Measurements from ENCODE around the gene HHATL. TPM values are rescaled to one million over a fixed set of nuclear protein-coding genes. Genes with fewer than 3 reads are reported as not detected.

HHATL gene
- total and polyA plus RNA-seq, 2 of the 8 experiments (the other 6 are each of a cell fraction or from before 2014, with no cell fraction given), result 0.18 TPM; not detected in 1

- TF ChIP-seq SRF (IDR thresholded peaks at IDR 0.05; ENCODE audit: low read depth, low read length) (no peak), EP300 (IDR thresholded peaks at IDR 0.05; ENCODE audit: borderline replicate concordance in 1 of 2, low read depth in 2 of 2, low read length in 2 of 2) (no peak), CBX5 (IDR thresholded peaks at IDR 0.05; ENCODE audit: low read depth, low read length) (no peak), FOSL1 (IDR thresholded peaks at IDR 0.05; ENCODE audit: insufficient read depth, low read depth, low read length) (no peak), SUZ12 (IDR thresholded peaks at IDR 0.05; ENCODE audit: low read length) (no peak), CHD2 (IDR thresholded peaks at IDR 0.05; ENCODE audit: low read length) (no peak)
These were observed 3.5 kb upstream of the HHATL start (continued) for GRCh38 chr3:42705962-42706585.
